Measurements from ENCODE around the gene PLSCR1. TPM values are rescaled to one million over a fixed set of nuclear protein-coding genes. Genes with fewer than 3 reads are reported as not detected.
A peak's percentile ranks its signal among the peaks of the same experiment; 100 is the strongest.

Gene PLSCR1
- polyA plus RNA-seq, 2 of the 4 experiments (the other 2 are of a cell fraction), result 37.1 to 54.4 TPM

DNA sequence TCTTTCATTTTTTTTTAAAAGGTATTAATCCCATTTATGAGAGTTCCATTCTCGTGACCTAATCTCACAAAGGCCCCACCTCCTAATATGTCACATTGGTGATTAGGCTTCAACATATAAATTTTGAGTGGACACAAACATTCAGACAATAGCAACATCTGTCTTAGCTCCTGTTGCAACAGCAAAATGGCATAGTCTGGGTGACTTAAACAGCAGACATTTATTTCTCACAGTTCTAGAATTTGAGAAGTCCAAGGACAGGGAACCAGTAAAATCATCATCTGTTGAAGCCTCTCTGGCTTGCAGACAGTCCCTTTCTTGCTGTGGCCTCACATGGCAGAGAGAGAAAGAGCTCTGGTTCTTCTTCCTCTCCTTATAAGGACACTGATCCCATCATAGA, 71.8 kb downstream of the PLSCR1 start:
- CTCF ChIA-PET, result no interaction called here
- POLR2A ChIA-PET, result no interaction called here
- Histone ChIP-seq H3K4me1 (peaks cover 22% of the 10 kb centered on the region; the same call in 2 of the 3 replicates), H3K4me2 (no peak overlapping the region), H3K4me3 (no peak overlapping the region), H3K9me3 (no peaks in the 10 kb centered on the region), H3K27ac (no peak overlapping the region; a peak in 1 of 6 replicates)
- no peak for ATAC-seq
- TF ChIP-seq CBX8 (IDR thresholded peaks at IDR 0.05) (no peak), EHF (CRISPR knock-in tag; IDR thresholded peaks at IDR 0.05) (no peak), CHD2 (IDR thresholded peaks at IDR 0.05; ENCODE audit: low read length, partially characterized antibody) (no peak), RCOR1 (IDR thresholded peaks at IDR 0.05; ENCODE audit: low read depth, low read length) (no peak), EHMT2 (IDR thresholded peaks at IDR 0.05; ENCODE audit: low read depth) (no peak), MAZ (IDR thresholded peaks at IDR 0.05; ENCODE audit: borderline replicate concordance, low read depth, low read length) (no peak), SREBF2 (IDR thresholded peaks at IDR 0.05) (no peak), TFCP2L1 (CRISPR knock-in tag; IDR thresholded peaks at IDR 0.05) (no peak), HOXA7 (CRISPR knock-in tag; IDR thresholded peaks at IDR 0.05) (no peak), ESRRA (IDR thresholded peaks at IDR 0.05; ENCODE audit: borderline replicate concordance, low read length) (no peak), HOXB13 (CRISPR knock-in tag; IDR thresholded peaks at IDR 0.05; ENCODE audit: low read depth) (no peak), ZSCAN20 (CRISPR knock-in tag; IDR thresholded peaks at IDR 0.05) (no peak), POLR2AphosphoS2 (conservative IDR thresholded peaks at IDR 0.05; ENCODE audit: low read length) (no peak), MYC (IDR thresholded peaks at IDR 0.05; ENCODE audit: borderline replicate concordance, low read length) (no peak), JUNB (IDR thresholded peaks at IDR 0.05) (no peak), ZNF302 (CRISPR knock-in tag; IDR thresholded peaks at IDR 0.05) (no peak), MAFK (IDR thresholded peaks at IDR 0.05; ENCODE audit: partially characterized antibody) (no peak), RNF2 (IDR thresholded peaks at IDR 0.05; ENCODE audit: borderline replicate concordance, low read depth) (no peak)
- TF ChIP-seq, protein P1, sequence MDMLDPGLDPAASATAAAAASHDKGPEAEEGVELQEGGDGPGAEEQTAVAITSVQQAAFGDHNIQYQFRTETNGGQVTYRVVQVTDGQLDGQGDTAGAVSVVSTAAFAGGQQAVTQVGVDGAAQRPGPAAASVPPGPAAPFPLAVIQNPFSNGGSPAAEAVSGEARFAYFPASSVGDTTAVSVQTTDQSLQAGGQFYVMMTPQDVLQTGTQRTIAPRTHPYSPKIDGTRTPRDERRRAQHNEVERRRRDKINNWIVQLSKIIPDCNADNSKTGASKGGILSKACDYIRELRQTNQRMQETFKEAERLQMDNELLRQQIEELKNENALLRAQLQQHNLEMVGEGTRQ (IDR thresholded peaks at IDR 0.05), result no peak
- TF ChIP-seq, protein P2, sequence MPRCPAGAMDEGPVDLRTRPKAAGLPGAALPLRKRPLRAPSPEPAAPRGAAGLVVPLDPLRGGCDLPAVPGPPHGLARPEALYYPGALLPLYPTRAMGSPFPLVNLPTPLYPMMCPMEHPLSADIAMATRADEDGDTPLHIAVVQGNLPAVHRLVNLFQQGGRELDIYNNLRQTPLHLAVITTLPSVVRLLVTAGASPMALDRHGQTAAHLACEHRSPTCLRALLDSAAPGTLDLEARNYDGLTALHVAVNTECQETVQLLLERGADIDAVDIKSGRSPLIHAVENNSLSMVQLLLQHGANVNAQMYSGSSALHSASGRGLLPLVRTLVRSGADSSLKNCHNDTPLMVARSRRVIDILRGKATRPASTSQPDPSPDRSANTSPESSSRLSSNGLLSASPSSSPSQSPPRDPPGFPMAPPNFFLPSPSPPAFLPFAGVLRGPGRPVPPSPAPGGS (IDR thresholded peaks at IDR 0.05), result no peak
- no peak for DNase-seq (ENCODE audit: low read depth in 1 of 2, low spot score in 1 of 2)
- 80% methylated on average over 1 of the region's 1 CpG for WGBS (ENCODE audit: missing lambda C conversion rate)
- no peak for FAIRE-seq

DNA sequence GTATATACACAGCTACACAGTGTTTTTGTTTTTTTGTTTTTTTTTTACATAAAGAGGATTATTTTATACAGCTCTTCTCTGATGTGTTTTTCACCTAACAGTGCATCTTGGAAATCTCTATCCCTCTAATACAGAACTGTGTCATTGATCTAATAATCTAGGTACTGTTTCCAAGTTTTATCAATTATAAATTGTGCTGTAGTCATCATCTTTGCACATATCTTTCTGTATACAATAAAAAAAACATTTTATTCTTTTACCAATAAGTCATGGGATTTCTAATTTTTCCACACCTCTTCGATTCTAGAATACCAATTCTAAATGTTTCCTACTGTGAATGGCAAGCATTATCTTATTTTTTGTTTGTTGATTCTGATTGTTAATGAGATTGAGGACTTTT, 73.4 kb downstream of the PLSCR1 start:
- CTCF ChIA-PET, result no interaction called here
- ATAC-seq, result no peak
- TF ChIP-seq MAFK (IDR thresholded peaks at IDR 0.05; ENCODE audit: partially characterized antibody), result peak; percentile 64
- TF ChIP-seq RNF2 (IDR thresholded peaks at IDR 0.05; ENCODE audit: borderline replicate concordance, low read depth), result no peak
- no peak for DNase-seq (ENCODE audit: low read depth in 1 of 2, low spot score in 1 of 2)
- Histone ChIP-seq H3K27ac (no peak overlapping the region), H3K9me3 (no peaks in the 10 kb centered on the region), H3K4me3 (no peak overlapping the region), H3K4me1 (peaks cover 37% of the 10 kb centered on the region), H3K4me2 (no peak overlapping the region; the same call in 2 of the 3 replicates)
- POLR2A ChIA-PET, result interaction anchor here (2.7 kb wide), 1 partner anchor 73 kb away, joined by 15 read pairs; the partner anchor contains the start of gene PLSCR1
- 67% methylated on average over 1 of the region's 1 CpG for WGBS (ENCODE audit: missing lambda C conversion rate)
- no peak for FAIRE-seq

DNA sequence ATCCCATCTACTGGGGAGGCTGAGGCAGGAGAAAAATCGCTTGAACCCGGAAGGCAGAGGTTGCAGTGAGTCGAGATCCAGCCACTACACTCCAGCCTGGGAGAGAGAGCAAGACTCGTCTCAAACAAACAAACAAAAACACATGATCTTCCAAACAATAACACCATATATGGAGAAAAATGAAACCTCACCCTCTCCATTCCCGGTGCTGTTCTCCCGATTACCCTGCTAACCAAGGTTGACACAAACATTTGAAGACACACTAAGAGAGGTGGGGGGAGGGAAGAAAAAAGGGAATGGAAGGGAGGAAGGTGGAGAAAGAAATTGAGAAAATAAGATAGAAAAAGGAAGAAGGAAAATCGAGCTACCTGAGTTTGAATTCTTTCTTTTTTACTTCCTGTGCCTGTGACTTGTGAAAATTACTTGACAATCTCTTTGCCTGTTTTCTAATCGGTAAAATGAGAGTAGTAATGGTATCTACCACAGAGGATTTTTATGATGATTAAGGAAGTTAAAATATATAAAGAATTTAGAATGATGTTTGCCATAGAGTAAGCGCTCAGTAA, 73.9 kb downstream of the PLSCR1 start:
- Histone ChIP-seq H3K4me3 (peak overlapping the region; percentile 65; the same call in 2 of the 3 replicates), H3K4me1 (peaks cover 42% of the 10 kb centered on the region), H3K9me3 (no peaks in the 10 kb centered on the region), H3K4me2 (peak overlapping the region; percentile 81), H3K27ac (peak overlapping the region; percentile 89 to 96)
- WGBS (ENCODE audit: missing lambda C conversion rate), result 58% methylated on average over 9 of the region's 9 CpGs
- ChIA-PET CTCF (no interaction called here), POLR2A (interaction anchor here (1.4 to 2.7 kb wide), 4 partner anchors 36 to 74 kb away, joined by 3 to 15 read pairs (median 8); partner anchors contain the start of gene PLSCR1)
- ATAC-seq, result no peak
- DNase-seq (ENCODE audit: low read depth in 1 of 2, low spot score in 1 of 2), result peak in 1 of 2 experiments; percentile 25
- no peak for FAIRE-seq
- TF ChIP-seq NR3C1 (IDR thresholded peaks at IDR 0.05) (no peak), BHLHE40 (IDR thresholded peaks at IDR 0.05; ENCODE audit: low read depth, low read length) (no peak), GATA3 (IDR thresholded peaks at IDR 0.05; ENCODE audit: borderline replicate concordance) (no peak), POLR2A (IDR thresholded peaks at IDR 0.05; ENCODE audit: low read length) (no peak), ESRRA (IDR thresholded peaks at IDR 0.05; ENCODE audit: borderline replicate concordance, low read length) (no peak), RFX5 (IDR thresholded peaks at IDR 0.05) (no peak), HEYL (CRISPR knock-in tag; IDR thresholded peaks at IDR 0.05) (no peak), JUNB (IDR thresholded peaks at IDR 0.05) (no peak), CHD2 (IDR thresholded peaks at IDR 0.05; ENCODE audit: low read length, partially characterized antibody) (no peak)
- TF ChIP-seq, protein P3, sequence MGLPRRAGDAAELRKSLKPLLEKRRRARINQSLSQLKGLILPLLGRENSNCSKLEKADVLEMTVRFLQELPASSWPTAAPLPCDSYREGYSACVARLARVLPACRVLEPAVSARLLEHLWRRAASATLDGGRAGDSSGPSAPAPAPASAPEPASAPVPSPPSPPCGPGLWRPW (IDR thresholded peaks at IDR 0.05), result no peak
- TF ChIP-seq, protein P4, sequence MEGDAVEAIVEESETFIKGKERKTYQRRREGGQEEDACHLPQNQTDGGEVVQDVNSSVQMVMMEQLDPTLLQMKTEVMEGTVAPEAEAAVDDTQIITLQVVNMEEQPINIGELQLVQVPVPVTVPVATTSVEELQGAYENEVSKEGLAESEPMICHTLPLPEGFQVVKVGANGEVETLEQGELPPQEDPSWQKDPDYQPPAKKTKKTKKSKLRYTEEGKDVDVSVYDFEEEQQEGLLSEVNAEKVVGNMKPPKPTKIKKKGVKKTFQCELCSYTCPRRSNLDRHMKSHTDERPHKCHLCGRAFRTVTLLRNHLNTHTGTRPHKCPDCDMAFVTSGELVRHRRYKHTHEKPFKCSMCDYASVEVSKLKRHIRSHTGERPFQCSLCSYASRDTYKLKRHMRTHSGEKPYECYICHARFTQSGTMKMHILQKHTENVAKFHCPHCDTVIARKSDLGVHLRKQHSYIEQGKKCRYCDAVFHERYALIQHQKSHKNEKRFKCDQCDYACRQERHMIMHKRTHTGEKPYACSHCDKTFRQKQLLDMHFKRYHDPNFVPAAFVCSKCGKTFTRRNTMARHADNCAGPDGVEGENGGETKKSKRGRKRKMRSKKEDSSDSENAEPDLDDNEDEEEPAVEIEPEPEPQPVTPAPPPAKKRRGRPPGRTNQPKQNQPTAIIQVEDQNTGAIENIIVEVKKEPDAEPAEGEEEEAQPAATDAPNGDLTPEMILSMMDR (IDR thresholded peaks at IDR 0.05), result no peak

Measured in A549 (cell line).